Measurements from ENCODE around the gene SAMD5.

- TF ChIP-seq CTCF (IDR thresholded peaks at IDR 0.05): no peak
- TF ChIP-seq POLR2A (IDR thresholded peaks at IDR 0.05): no peak
- no peak for TF ChIP-seq POLR2AphosphoS5 (IDR thresholded peaks at IDR 0.05)
- no peak for TF ChIP-seq EP300 (IDR thresholded peaks at IDR 0.05)
Observed at GRCh38 chr6:147563472-147563871, 55.0 kb downstream of the SAMD5 start.

Measured in suprapubic skin (tissue), 4 donors.